Activated T-cell treated with anti-CD3 and anti-CD28 coated beads, Interleukin-2, amount 50 U/mL, for 48 hours (primary cell): ENCODE data around the gene CCDC87.
"Not testable (repeated sequence)": the region's sequence is repeated elsewhere in the genome, so short reads cannot be mapped to it uniquely, and the experiment has no call there.

Source experiments
- DNase-seq, 2 experiments: peaks; one replicate each; pipeline ENCODE4 v3.0.0-alpha.2; 2020

Gene CCDC87

DNA sequence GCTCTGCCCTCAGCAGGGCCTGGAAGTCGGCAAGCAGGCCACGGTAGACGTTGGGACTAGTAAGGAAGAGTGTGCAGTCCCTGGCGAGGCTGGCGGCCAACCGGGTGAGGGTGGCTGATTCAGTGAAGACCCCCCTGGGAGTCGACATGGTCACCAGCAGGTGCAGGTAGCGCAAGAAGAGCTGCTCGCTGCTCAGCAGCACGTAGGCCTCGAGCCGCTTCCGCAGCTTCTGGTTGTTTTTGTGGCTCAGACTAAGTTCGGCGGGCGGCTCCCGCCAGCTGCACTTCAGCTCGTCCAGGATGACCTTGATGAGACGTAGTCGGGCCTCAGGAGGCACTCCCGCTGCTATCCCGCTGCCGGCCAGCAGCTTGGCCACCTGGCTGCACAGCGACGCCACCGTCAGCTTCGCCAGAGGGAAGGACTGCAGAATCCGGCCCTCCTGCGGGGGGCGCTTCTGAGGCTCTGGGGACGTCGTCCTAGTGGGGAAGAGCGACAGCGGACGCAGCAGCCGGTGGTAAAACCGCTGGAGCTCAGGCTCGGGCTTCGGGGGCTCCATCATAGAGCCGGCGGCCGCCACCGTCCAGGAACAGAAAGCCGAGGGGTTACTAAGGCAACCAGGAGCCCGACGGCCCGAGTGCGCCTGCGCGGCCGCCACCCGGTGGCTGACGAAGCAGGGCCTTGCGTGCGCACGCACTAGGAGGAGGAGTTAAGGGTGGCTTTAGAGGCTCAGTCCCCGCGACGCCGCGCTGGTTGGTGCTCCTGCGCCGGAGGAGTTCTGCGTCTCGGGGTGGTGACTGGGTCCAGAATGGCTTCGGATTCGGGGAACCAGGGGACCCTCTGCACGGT lies at the start of gene CCDC87, which contains the start of gene CCS:
TSS of gene CCDC87 (minus strand) at position 607 of the 846 bp plus-strand sequence. CDS start at position 559, 48 bp downstream.
TSS of gene CCS (plus strand) at position 729 of the 846 bp plus-strand sequence. CDS start at position 806, 77 bp downstream.
- DNase-seq, result peak; percentile 98 to 99

GRCh38 chr11:66641834-66642233 lies 49.0 kb upstream of the CCDC87 start:
- DNase-seq, result no peak

DNA sequence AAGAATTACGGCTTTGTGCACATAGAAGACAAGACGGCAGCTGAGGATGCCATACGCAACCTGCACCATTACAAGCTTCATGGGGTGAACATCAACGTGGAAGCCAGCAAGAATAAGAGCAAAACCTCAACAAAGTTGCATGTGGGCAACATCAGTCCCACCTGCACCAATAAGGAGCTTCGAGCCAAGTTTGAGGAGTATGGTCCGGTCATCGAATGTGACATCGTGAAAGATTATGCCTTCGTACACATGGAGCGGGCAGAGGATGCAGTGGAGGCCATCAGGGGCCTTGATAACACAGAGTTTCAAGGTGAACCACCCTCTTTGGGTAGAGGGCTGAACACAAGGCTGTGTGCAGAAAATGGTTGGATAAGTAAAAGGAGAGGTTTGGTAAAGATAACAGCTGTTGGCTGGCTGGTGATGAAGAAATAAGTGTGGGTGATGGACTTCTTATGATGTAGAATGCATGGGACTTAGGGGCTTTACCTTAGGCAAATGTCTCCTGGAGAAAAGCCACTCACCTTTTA lies 47.0 kb upstream of the CCDC87 start:
- not testable (repeated sequence) for DNase-seq

GRCh38 chr11:66639066-66639813 lies 46.4 kb upstream of the CCDC87 start:
- peak in 1 of 2 experiments; percentile 53 for DNase-seq

DNA sequence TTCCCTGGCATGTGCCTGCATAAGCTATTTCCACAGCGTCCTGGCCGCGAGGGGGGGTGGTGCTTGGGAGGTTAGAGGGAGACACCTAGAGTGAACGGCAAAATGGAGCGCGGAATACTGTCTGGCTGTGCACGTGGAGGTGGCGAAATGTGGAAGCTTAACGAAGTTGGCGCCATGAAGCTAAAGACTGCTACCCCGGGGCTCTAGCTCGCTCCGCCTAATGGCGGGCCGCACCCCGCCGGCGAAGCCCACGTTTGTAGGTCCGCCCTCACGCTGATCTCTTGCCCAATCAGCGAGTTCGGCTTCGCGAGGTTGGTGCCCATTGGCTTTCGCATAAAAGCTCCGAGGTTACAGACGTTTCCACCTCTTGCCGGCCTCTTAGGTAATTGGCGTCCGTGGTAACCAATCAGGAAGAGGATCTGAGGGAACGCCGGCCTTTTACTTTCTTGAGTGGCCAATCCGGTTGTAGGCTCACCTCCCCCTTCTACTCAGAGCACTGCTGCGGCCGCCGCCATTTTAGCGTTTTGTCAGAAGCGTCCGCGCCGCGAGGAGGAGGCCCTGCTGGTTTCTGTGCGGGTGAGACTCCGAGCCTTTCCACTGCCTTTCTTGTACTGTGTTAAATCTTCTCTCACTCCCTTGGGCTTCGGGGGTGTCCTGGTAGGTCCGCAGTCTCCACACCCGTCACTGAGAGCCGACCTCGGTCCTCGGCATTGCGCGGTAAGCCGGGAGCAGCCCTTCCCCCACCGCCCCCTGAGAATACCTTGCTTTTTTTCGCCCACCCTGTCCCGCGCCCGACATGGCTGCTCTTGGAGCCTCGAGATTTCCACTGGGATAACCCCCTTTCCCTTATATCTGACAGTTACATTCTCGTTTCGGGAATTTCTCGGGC lies 45.6 kb upstream of the CCDC87 start, which contains the start of gene RBM4:
TSS of gene RBM4 (plus strand) at position 527 of the 889 bp plus-strand sequence. CDS start 1,009 bp downstream, outside the sequence.
- peak; percentile 95 for DNase-seq

DNA sequence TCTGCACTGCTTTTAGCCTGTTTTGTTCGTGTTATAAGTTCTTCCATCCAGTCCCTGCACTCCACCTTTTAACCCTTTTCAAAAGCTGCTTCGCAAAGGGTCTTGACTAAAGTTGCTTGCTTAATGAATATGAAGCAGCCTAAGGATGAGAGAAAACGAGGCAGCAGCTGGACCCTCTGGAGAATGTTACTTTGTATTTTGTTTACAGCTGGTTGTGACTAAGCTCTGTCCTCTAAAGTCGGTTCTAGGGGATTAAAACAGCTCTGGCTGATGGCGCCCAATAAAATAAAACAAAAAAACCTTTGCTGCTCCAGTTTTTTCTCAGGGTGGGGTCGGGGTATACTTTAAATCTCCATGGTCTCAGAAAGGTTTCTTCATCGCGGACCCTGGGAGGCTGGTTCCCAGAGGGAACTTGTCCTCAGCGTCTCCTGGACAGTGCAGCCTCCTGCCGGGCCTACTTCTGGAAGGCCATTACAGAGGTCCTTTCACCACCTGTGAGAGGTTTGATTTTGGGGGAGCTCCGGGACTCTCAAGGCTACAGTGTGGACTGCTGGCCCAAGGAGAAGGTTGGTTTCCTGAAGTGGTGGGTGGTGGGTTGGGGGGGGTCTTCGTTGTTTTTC lies 44.8 kb upstream of the CCDC87 start:
- no peak for DNase-seq

DNA sequence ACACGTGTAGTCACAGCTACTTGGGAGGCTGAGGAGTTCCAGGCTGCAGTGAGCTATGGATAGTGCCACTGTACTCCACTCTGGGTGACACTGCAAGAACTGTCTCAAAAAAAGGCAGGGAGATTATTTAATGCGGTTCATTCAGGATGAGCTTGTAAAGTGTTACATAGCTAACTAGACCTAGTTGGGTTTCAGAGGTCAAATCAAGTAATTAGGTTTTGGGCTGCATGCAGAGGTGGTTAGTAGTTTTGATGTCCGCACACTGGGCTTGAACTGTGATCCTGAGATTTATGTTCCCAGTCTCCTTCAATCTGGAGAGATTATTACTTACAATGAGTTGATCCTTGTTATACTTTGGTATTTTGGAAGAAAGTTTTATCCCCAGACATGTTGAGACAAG lies 43.5 kb upstream of the CCDC87 start:
- no peak for DNase-seq

- no peak for DNase-seq
Observed at GRCh38 chr11:66632952-66633351, 40.1 kb upstream of the CCDC87 start.

DNA sequence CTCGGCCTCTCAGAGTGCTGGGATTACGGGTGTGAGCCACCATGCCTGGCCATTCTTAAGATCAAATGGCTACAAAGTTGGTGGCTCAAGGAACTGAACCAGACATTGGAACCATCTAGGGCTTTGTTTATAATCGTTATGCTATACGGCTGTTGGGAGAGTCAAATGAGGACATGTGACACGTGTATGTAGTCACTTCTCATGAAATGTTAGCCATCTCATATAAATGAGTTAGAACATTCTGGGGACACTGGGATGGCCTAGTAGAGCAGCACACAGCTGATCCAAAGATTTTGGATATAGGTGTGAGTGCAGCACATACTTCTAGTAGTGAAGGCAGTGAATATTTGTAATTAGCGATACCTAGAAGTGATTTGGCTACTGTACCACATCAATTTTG lies 39.0 kb upstream of the CCDC87 start:
- DNase-seq, result no peak

- DNase-seq, result no peak
Observed at GRCh38 chr11:66629356-66629755, 36.5 kb upstream of the CCDC87 start.

DNA sequence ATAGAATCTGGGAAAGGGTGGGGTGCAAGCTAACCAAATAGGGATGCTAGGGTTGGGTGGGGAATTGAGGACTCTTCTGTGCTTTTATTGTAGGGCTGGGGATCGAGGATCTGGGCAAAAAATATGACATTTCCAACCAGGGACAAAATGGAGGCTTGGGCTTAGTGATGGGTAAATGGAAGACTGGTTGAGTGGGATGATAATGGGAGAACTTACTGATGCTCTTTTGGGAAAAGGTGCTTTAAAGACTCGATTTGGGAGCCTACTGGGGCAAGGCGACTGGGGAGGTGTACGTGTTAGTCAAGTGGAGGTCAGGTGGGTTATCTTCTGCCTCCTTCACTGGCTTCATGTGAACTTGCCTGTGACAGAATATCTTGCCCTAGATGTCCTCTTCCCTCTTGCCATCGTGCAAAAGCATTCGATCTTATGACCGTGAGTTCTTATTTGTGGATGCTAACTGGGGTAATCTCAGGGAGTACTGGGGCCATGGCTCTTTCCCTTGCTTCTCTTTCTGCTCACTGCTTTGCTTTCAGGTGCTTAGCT lies 35.3 kb upstream of the CCDC87 start:
- no peak for DNase-seq

DNA sequence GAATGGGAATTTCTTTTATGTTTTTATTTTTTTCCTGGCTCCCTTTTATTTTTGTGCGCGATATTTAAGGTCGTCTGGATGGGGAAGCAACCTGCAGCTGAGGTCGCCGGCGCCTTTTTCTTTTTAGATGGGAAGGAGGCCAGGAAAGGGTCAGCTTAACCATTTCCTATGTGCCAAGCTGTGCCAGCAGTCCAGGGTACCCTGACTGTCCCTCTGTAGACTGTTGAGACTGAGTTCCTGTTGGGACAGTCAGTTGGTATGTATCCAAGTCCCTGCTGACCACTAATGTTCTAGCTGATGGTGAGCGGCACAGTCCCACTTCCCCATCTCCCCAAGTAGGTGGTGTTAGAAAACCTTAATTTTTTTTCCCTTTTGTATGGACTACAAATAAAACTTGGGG lies 34.1 kb upstream of the CCDC87 start:
- no peak for DNase-seq

GRCh38 chr11:66626382-66626781 lies 33.5 kb upstream of the CCDC87 start:
- no peak for DNase-seq

DNA sequence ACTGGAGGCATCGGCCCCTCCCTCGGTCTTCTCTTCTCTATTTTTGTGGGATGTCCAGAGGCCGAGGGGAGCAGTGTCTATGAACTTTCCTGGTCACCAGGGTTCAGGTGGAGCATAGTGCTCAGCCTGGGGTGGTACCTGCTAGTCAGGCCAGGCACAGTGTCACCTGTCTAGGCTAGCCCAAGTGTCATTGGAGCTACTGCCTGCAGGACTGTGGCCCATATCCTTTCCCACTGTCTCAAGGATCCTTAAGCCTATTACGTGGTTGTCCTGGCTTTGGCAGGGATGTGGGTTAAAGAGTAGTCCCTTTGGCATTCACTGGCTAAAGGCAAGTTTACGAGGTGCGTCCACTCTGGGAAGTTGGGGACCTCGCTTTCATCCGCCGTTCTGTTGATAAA lies 32.9 kb upstream of the CCDC87 start:
- DNase-seq, result no peak

- no peak for DNase-seq
Observed at GRCh38 chr11:66625041-66625751, 32.3 kb upstream of the CCDC87 start.

DNA sequence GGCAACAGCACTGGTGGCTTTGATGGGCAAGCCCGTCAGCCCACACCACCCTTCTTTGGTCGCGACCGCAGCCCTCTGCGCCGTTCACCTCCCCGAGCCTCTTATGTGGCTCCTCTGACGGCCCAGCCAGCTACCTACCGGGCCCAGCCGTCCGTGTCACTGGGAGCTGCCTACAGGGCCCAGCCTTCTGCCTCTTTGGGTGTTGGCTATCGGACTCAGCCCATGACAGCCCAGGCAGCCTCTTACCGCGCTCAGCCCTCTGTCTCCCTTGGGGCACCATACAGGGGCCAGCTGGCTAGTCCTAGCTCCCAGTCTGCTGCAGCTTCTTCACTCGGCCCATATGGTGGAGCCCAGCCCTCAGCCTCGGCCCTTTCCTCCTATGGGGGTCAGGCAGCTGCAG lies 31.6 kb upstream of the CCDC87 start:
- no peak for DNase-seq

- DNase-seq, result no peak
Observed at GRCh38 chr11:66619080-66619554, 26.3 kb upstream of the CCDC87 start.

DNA sequence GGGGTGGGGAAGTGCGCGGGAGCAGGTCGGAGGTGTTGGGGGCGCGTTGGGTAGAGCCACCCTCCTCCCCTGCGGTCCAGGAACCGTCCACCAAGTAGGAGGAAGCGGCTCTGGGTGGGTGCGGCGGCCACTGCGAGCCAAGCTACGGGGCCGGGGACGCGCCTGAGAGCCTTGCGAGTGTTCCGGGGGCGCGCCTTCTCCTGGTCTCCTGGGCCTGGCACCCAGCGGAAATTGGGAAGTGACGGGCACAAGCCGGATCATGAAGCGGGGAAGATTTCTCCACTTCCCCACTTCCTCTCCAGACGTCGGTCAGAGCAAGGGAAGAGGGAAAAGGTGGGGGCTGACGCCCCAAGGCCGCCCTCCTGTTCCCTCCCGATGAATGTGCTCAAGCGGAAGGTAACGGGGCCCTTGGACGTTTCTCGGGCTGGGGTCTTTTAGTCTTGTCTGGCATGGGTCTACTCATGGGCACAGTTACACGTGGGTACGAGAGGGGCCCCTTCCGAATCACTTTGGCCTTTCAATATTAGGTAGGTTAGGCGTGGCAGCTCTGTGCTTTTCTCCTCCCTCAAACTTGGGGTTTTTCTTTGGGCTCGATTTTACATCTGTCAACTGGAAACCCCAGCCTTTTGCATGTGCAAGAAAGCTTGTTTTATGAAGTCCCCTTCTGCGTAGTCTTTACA lies 24.4 kb upstream of the CCDC87 start:
- DNase-seq, result no peak

GRCh38 chr11:66616379-66617154 lies 23.7 kb upstream of the CCDC87 start, which contains the start of gene RBM14:
RBM14 (plus strand) TSS chr11:66616630; CDS start chr11:66616721, 91 bp downstream.
- peak; percentile 98 for DNase-seq
